Measurements from ENCODE around the gene FLT3.

- TF ChIP-seq EZH2 (IDR thresholded peaks at IDR 0.05) (no peak), POLR2AphosphoS5 (IDR thresholded peaks at IDR 0.05; ENCODE audit: borderline replicate concordance, low read depth, low read length) (no peak)
These were observed 28.6 kb upstream of the FLT3 start for GRCh38 chr13:28128926-28129325.

Measured in SK-N-MC (cell line).